ENCODE results near the gene HS1BP3. TPM values are rescaled to one million over a fixed set of nuclear protein-coding genes. Genes with fewer than 3 reads are reported as not detected.

HS1BP3 gene
- total RNA-seq, 1 experiment from 2014 or later = 34.2 TPM

DNA sequence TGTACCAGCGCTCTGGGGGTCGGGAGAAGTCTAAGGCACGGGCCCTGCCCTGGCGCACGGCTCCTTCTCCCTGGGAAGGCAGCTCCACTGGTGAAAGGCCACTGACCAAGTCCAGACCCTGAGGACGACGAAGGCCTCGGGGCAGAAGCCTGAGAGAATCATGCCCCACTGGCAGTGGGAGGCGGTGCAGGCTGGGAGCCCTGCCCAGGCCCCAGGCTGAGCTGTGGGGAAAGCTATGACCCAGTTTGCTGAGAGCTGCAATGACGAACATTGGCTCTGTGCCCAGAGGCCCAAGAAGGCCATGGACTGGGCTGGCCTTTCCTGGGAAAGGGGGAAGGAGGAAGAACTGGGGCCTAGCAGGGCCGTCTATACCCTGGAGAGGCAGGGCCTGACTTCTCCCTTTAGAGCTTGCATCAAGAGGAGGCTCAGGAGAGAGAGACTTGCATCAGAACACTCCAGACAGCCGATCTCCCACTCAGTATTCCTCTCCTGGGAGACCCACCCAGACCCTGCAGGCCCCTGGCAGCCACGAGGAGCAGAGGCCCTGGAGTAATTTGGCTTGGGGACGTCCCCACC lies 32.9 kb downstream of the HS1BP3 start:
- peak; percentile 98 for DNase-seq (ENCODE audit: low read depth)

DNA sequence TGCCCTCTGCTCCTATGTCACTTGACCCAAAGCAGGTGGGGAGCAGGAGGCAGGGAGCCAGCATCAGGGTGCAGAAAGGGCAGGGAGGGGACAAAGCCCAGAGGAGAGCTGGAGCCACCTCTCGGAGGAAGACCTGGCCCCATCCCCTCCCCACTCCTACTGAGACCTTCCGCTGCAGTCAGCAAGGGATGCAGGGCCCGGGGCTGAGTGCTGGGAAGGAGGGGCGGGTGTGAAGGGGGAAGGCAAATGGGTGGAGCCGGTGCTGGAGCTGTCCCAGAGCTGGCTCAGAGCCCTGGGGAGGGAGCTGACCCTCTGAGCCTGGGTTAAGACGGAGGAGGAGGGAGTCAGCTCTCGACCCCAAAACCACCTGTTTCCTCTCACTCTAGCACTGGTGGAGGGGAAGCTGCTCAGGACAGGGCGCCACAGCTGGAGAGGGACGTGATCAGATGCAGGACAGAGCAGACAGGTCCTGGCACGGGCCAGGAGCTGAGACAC lies 33.8 kb downstream of the HS1BP3 start:
- DNase-seq (ENCODE audit: low read depth) = no peak

GRCh38 chr2:20616341-20616871 lies 34.5 kb downstream of the HS1BP3 start:
- no peak for DNase-seq (ENCODE audit: low read depth)

GRCh38 chr2:20615466-20616241 lies 35.2 kb downstream of the HS1BP3 start:
- no peak for DNase-seq (ENCODE audit: low read depth)

GRCh38 chr2:20615068-20615465 lies 35.8 kb downstream of the HS1BP3 start:
- DNase-seq (ENCODE audit: low read depth) = no peak

GRCh38 chr2:20614201-20615067 lies 36.5 kb downstream of the HS1BP3 start:
- no peak for DNase-seq (ENCODE audit: low read depth)

DNA sequence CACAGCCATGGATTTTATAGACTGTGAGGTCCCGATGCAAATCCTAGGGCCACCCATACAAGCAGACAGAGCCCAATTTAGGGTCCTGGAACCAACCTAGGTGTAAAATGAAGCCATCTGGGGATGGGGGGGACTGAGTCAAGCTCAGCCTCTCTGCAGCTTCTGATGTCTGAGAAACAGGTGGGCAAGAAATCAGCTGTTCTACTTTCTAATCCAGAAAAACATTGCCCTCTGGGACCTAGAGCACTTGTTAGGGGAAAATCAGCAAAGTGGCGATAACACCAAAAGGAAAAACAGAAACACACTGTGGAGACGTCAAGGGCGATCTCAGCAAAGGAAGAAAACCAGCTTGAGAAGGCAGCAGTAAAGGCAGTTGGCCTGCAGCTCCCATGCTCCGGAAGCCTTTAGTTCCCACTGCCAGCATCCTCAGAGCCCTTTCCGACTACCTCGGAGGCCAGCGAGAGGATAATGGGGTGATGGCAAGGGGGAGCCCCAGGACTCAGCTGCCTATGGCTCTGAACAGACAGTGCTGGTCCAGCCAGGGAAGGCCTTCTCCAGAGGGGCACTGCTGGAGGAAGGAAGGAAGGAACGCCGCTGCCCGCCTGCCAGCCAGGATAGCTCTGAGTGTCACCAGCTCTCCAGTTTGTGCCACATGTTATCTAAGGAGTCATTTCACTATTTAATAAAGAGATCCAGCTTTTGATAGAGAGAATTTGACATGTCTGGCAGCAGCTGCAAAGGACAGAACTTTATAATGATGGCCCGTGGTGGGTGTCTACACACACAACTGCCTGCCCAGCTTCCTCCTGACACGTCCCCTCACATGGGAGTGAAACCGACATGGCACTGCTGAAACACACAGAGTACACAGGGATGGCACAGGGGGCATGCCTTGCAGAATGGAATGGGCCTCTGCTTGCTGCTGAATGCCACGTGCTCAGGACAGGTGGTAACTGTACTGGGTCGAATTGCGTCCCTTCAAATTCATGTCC lies 37.7 kb downstream of the HS1BP3 start:
- DNase-seq (ENCODE audit: low read depth) = no peak

DNA sequence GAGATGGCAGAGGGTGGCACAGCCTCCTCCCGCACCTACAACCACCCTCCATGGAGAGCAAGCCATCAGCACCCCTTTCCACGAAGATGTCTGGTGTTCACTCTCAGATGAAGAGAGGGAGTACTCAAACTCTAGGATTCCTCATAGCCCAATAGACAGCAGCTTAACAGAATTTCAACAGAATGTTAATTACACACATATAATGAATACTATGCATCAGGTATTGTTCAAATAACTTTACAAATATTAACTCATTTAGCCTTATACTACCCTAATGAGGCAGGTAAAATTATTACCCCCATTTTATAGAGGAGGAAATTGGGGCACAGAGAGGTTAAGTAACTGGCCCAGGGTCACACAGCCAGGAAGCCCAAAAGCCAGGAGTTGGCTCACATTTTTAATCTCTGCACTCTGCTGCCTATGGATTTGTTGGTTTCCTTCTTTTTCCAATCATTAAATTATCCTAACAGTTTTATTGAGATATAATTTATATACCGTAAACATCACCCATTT lies 39.0 kb downstream of the HS1BP3 start:
- no peak for DNase-seq (ENCODE audit: low read depth)

DNA sequence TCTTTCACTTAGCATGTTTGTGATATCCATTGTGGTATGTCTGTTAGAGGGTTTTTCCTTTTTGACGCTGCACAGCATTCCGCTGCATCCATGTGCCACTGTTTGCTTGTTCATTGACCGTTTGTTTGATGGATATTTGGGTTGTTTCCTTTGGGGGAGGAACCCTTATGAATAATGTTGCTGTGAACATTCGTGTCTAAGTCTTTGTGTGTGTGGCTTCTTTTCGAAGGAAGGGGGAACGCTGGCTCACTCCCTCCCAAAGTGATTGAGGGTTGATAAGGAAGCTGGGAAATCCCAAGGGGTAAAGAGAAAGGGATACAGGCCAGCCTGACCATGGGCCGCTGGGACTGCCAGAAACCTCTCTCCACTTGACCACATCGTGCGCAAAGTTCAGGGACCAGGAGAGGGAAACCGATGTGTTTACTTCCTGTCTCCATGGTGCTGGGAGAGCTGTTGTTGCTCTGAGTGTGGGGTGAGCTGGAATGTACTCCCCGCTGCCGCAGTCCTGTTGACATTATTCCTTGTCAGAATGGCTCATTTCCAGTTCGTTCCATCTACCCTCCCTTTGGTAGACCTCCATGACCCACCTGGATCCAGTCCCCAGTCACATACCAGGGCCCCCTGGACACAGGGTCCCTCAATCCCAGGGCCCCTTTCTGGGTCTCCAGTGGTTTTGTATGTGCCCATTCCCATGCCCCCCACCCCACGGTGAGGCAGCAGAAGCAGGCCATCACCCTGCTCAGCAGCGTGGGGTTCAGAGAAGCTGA lies 39.6 kb downstream of the HS1BP3 start:
- no peak for DNase-seq (ENCODE audit: low read depth)

GRCh38 chr2:20609995-20610357 lies 40.9 kb downstream of the HS1BP3 start:
- no peak for DNase-seq (ENCODE audit: low read depth)

DNA sequence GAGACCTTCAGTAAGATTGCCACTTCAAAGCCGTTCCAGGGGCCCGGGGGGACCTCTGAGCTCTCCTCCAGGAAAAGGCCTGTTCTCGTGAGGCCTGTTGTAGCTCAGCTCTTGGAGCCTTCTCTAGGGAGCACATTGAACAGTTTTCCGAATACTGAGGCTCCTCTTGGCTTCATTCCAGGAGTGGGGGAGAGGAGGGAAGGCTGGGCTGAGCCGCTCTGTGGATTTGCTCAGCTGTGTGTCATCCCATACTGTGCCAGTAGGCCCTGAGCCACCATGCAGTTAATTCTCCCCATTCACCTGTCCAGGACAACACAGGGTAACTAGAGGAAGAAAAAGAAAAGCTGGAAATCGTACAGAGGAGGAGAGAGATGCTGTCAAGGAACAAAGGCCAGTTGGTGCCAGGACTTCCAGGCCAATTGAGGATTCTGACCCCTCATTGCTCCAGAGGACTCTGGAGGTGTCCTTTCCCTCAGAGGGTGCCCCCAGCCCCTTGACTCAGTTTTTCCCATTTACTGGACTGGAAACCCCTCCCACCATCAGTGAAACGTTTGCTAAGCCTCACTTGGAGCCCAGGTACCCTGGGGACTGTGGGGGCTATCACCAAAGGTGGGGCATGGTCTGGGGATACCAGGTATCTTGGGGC lies 41.4 kb downstream of the HS1BP3 start:
- peak; percentile 48 for DNase-seq (ENCODE audit: low read depth)

DNA sequence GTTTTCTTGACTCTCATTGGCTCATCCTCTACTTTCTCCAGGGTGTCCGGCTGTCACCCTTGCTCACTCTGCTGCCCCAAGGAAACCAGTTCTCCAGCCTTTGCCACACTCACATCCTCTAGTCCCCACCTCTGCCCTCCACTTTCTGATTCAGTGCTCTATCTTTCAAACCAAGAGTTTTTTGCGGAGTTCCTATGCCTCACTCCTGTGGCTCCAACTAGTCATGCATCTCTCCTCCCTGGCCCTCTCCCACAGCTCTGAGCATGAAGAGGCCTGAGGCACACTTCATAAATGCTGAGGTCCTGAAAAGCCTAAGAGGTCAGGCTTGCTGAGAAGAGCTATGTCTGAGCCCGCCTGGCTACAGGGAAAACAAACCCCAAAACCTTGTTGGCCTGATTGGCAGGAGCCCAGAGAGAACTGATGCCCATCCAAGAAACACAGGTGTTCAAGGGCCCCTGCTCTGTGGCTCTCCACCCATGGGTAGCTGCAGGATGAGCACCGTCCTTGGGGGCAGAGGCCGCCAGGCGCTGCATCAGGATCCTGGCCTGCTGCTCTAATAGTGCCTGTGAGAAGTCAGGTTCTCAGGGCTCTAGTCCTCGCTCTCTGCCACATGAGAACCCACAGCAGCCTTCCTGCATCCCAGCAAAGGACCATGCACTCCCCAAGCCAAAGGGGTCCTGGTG lies 42.1 kb downstream of the HS1BP3 start:
- DNase-seq (ENCODE audit: low read depth) = no peak

GRCh38 chr2:20607446-20607845 lies 43.5 kb downstream of the HS1BP3 start:
- DNase-seq (ENCODE audit: low read depth) = no peak

GRCh38 chr2:20606198-20606597 lies 44.7 kb downstream of the HS1BP3 start:
- no peak for DNase-seq (ENCODE audit: low read depth)

GRCh38 chr2:20604951-20605381 lies 45.9 kb downstream of the HS1BP3 start:
- DNase-seq (ENCODE audit: low read depth) = peak; percentile 59

- no peak for DNase-seq (ENCODE audit: low read depth)
These were observed 46.4 kb downstream of the HS1BP3 start for GRCh38 chr2:20604401-20604911.

DNA sequence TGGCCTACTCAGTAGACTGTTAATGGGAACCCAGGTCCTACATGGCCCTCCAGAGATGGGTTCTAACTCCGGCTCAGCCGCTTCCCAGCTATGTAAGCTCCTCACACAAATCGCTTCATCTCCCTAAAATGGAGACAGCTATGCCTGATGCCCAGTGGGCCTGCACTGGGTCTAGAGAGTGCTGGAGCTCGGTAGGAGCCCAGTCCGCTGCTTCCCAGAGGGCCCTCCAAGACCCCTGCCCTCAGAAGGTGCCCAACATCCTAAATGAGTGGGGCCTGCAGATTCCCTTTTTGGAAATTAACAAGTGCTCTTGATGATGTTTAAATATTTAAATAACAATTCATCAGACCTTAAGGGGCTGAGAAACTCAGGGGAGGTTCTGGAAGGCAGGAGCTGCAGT lies 47.1 kb downstream of the HS1BP3 start:
- DNase-seq (ENCODE audit: low read depth) = no peak

DNA sequence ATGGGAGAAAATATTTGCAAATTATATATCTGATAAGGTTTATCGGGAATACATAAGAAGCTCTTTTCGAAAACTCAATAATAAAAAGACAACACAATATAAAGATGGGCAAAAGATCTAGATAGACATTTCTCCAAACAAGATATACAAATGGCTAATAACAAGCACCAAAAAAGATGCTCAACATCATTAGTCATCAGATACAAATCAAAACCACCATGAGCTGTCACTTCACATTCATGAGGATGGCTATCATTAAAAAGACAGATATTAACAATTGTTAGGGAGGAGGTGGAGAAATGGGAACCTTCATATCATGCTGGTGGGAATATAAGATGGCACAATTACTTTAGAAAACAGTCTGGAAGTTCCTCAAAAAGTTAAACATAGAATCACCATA lies 48.1 kb downstream of the HS1BP3 start:
- DNase-seq (ENCODE audit: low read depth) = peak; percentile 35

All from LHCN-M2 (cell line).